ENCODE measurements around the gene WDR55.

DNA sequence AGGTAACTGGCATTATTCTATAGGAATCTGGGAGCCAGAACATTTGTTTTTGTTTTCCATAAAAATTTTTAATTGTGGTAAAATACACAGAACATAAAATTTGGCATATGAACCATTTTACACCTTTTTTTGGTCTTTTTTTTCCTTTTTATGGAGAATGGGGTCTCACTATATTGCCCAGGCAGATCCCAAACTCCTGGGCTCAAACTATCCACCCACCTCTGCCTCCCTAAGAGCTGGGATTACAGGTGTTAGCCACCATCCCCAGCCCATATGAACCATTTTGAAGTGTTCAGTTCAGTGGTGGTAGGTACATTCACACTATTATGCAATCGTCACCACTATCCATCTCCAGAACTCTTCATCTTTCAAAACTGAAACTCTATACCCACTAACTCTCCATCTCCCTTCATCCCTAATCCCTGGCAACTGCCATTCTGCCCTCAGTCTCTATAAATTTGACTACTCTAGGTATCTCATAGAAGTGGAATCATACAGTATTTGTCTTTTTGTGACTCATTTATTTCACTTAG is 48.9 kb downstream of the WDR55 start:
- TF ChIP-seq SMC3 (IDR thresholded peaks at IDR 0.05; ENCODE audit: low read depth, low read length) (no peak), RFX5 (IDR thresholded peaks at IDR 0.05; ENCODE audit: low read depth, low read length) (no peak), POLR2A (IDR thresholded peaks at IDR 0.05; ENCODE audit: low read depth, low read length) (no peak), MXI1 (IDR thresholded peaks at IDR 0.05; ENCODE audit: borderline replicate concordance, low read depth, low read length) (no peak), CHD1 (IDR thresholded peaks at IDR 0.05; ENCODE audit: low read depth, low read length) (no peak), CEBPB (IDR thresholded peaks at IDR 0.05; ENCODE audit: low read depth, low read length) (peak; percentile 40; the same call in 1 of the 2 replicates), RCOR1 (IDR thresholded peaks at IDR 0.05; ENCODE audit: insufficient replicate concordance, low read length) (no peak), RAD21 (IDR thresholded peaks at IDR 0.05; ENCODE audit: low read length) (no peak), BHLHE40 (IDR thresholded peaks at IDR 0.05; ENCODE audit: low read depth, low read length) (no peak), MAFK (IDR thresholded peaks at IDR 0.05; ENCODE audit: low read depth, low read length) (no peak), NFE2L2 (IDR thresholded peaks at IDR 0.05; ENCODE audit: low read depth, low read length) (no peak)
- TF ChIP-seq, protein P1, sequence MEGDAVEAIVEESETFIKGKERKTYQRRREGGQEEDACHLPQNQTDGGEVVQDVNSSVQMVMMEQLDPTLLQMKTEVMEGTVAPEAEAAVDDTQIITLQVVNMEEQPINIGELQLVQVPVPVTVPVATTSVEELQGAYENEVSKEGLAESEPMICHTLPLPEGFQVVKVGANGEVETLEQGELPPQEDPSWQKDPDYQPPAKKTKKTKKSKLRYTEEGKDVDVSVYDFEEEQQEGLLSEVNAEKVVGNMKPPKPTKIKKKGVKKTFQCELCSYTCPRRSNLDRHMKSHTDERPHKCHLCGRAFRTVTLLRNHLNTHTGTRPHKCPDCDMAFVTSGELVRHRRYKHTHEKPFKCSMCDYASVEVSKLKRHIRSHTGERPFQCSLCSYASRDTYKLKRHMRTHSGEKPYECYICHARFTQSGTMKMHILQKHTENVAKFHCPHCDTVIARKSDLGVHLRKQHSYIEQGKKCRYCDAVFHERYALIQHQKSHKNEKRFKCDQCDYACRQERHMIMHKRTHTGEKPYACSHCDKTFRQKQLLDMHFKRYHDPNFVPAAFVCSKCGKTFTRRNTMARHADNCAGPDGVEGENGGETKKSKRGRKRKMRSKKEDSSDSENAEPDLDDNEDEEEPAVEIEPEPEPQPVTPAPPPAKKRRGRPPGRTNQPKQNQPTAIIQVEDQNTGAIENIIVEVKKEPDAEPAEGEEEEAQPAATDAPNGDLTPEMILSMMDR (conservative IDR thresholded peaks at IDR 0.05; ENCODE audit: low read depth, low read length): no peak
- TF ChIP-seq, protein P2, sequence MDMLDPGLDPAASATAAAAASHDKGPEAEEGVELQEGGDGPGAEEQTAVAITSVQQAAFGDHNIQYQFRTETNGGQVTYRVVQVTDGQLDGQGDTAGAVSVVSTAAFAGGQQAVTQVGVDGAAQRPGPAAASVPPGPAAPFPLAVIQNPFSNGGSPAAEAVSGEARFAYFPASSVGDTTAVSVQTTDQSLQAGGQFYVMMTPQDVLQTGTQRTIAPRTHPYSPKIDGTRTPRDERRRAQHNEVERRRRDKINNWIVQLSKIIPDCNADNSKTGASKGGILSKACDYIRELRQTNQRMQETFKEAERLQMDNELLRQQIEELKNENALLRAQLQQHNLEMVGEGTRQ (IDR thresholded peaks at IDR 0.05; ENCODE audit: low read depth, low read length): no peak
- TF ChIP-seq, protein P3, sequence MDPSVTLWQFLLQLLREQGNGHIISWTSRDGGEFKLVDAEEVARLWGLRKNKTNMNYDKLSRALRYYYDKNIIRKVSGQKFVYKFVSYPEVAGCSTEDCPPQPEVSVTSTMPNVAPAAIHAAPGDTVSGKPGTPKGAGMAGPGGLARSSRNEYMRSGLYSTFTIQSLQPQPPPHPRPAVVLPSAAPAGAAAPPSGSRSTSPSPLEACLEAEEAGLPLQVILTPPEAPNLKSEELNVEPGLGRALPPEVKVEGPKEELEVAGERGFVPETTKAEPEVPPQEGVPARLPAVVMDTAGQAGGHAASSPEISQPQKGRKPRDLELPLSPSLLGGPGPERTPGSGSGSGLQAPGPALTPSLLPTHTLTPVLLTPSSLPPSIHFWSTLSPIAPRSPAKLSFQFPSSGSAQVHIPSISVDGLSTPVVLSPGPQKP (IDR thresholded peaks at IDR 0.05; ENCODE audit: borderline replicate concordance, low read depth, low read length): no peak
